Epithelial cell of proximal tubule (primary cell): Measurements from ENCODE around the gene AGBL1. TPM values are rescaled to one million over a fixed set of nuclear protein-coding genes. Genes with fewer than 3 reads are reported as not detected.

Source experiments
- DNase-seq: peaks from one replicate; pipeline ENCODE4 v3.0.0-alpha.2; 2011; ENCODE audit warnings: low read depth
- H3K4me3 ChIP-seq: 2 replicates; pipeline ENCODE4 v1.5.1; 2011; ENCODE audit warnings: low read depth, mild to moderate bottlenecking, low read length
- total RNA-seq: library from RNA; depleted of rRNA; stranded (reverse); fragments of >200 nt; gene quantifications from 2 replicates; pipeline ENCODE4 v1.2.3, GENCODE V29; 2015
- TF ChIP-seq, protein P1 (sequence below): conservative IDR thresholded peaks from 2 replicates; pipeline ENCODE4 v1.5.1; 2012; ENCODE audit warnings: low read depth, mild to moderate bottlenecking, low read length

The AGBL1 gene
- total RNA-seq, 1 donor from 2014 or later = not detected

DNA sequence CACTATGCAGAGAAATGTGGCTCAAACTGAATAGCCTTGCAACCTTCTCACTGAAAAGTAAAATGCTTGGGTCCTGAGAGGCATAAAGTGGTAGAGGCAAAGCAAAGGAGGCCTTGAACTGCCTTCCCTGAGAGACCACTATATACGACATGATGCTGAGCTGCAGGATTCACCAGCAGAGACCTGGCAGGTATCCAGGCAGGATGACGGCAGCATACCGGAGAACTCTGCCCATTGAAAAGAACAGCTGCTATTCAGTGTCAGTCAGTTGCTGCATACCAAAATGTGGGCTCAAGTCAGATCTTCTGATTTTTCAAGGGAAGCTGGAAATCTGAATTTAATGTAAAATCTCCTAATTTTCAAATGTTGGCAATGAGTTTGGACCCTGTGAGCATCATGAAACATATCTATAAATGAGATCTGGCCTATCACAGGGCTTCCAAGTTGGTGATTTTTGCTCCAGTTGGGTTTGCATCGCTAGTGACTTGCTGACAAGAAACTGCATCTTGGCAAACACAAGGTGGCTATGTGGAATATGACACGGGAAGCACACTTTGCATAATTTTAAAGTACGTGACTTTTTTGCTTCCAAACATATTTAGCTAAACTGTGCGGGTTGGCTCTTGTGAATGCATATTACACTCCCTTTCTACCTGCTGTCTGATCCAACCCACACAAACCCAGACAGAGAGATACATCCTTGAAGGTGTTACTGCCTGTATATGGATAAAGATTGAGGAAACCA, 529.0 kb downstream of the AGBL1 start:
- no peak overlapping the region for H3K4me3 ChIP-seq
- TF ChIP-seq, protein P1, sequence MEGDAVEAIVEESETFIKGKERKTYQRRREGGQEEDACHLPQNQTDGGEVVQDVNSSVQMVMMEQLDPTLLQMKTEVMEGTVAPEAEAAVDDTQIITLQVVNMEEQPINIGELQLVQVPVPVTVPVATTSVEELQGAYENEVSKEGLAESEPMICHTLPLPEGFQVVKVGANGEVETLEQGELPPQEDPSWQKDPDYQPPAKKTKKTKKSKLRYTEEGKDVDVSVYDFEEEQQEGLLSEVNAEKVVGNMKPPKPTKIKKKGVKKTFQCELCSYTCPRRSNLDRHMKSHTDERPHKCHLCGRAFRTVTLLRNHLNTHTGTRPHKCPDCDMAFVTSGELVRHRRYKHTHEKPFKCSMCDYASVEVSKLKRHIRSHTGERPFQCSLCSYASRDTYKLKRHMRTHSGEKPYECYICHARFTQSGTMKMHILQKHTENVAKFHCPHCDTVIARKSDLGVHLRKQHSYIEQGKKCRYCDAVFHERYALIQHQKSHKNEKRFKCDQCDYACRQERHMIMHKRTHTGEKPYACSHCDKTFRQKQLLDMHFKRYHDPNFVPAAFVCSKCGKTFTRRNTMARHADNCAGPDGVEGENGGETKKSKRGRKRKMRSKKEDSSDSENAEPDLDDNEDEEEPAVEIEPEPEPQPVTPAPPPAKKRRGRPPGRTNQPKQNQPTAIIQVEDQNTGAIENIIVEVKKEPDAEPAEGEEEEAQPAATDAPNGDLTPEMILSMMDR = no peak
- DNase-seq = no peak

DNA sequence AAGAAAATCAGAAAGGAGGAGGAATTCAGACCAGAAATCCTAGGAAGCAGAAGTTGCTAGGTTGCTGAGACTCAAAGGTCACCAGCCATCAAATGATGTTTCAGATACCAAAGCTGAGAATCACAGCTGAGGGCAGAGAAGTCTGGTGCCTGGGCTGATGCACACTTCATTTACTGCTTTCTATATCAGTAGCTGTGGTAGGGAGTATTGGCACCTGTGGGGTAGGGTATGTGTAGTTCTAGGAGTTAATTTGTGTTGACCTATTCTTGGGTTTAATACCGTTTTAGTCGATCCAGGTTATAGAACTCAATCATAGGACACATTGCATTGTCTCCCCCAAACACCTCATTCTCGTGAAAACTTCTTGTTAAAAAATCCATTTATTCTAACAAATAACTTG, 529.6 kb downstream of the AGBL1 start:
- TF ChIP-seq, protein P1 = no peak
- DNase-seq = no peak
- H3K4me3 ChIP-seq = no peak overlapping the region

DNA sequence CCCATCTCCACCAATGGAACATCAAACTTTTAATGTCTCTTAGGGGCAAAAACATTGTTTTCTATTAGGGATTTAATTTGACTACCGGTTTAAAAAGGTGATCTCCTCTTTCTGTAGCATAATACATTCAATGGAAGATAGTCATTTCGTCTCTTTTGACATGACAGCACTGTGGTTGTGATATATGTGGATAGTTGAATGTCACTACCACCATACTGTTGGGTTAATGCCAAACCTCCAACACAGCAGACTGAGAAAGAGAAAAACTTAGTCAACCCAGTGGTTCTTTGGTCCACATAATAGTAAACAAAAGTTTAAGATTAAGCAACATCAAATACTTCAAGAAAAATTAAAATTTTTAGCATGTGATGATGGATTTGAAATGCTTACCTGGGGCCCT, 530.4 kb downstream of the AGBL1 start:
- H3K4me3 ChIP-seq = no peak overlapping the region
- no peak for DNase-seq
- TF ChIP-seq, protein P1 = no peak

DNA sequence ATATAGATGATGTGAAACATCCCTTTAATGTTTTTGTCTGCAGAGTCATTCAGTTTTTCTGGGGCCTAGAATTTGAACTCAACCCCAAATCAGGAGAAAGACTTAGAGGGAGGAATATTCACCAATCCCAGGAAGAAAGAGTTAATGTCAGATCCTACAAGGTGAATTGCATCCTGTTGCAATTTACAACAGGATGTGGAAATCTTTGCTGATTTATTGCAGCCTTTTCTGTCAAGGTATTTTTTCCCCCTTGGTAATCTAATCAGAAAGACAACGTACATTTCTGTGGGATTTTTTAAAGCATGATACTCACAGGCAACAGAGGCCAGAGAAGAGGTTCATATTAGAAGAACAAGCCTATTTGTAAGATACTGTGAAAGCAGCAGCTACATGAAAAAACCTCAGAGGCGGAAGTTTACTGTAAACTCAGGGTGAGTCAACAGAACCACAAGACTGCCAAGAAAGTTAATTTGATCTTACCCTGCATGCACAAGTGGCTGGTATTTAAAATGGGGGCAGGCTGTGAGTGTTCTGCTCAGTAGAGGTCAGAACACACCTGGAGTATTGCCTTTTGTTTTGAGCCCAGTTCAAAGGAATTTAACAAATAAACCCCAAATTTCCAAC, 531.9 kb downstream of the AGBL1 start:
- H3K4me3 ChIP-seq = no peak overlapping the region
- TF ChIP-seq, protein P1 = no peak
- peak; percentile 33 for DNase-seq

DNA sequence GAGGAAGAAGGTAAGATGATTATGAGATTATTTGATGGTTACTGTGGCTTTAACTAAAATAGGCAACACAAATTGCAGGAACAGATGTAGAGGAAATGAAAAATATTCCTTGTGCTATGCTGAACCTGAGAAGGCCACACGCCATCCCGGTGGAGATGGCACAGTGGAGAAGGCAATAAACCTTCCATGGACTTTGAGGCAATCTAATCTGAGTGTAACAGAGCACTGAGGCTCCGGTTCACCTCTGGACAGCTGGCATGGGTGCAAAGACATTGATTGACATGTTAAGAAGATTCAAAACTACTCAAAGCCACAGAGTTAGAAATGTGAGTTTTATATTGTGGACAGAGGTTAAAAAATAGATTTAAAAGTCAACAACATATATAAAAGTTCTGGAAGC, 535.7 kb downstream of the AGBL1 start:
- H3K4me3 ChIP-seq = no peak overlapping the region
- TF ChIP-seq, protein P1 = no peak
- no peak for DNase-seq

DNA sequence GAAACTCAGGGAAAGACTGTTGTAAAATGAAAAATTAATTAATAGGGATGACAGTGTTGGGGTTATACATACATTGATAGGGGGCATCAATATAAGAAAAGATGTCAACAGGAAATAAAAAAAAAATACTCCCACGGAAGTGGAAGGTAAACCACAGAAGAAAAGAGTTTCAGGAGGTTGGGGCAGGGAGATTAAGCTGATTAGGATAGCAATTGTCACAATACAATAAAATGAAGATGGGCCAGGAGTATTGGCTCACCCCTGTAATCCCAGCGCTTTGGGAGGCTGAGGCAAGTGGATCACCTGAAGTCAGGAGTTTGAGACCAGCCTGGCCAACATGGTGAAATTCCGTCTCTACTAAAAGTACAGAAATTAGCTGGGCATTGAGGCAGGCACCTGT, 536.1 kb downstream of the AGBL1 start:
- no peak overlapping the region for H3K4me3 ChIP-seq
- TF ChIP-seq, protein P1 = no peak
- no peak for DNase-seq

DNA sequence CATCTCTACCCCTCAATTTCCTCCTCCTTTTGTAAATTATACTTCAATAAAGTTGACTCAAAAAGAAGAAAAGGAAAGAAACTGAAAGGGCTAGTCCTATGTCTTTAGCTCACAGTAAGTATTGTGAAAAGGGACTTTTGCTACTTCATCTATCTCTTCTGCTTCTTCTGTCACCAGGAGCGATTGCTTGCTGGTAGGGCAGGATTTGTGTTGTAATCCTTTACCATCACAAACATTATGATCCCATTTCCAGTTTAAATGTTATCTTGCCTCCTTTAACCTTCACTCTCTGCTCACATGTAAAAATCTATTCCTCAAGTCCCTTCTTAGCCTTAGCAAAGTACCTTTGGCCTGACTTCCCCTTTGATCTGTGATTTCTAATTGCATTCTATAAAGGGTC, 537.1 kb downstream of the AGBL1 start:
- TF ChIP-seq, protein P1 = no peak
- no peak overlapping the region for H3K4me3 ChIP-seq
- no peak for DNase-seq
